PC-9 (cell line): ENCODE results near the gene MBD5.

Source experiments
- CTCF ChIP-seq: fragments of 200-600 bp; sonication (generic); conservative IDR thresholded peaks from 2 replicates; pipeline ENCODE4 v1.6.1; 2017; ENCODE audit warnings: mixed run types, antibody characterized with exemption, mild to moderate bottlenecking, moderate library complexity
- EZH2 ChIP-seq: fragments of 200-600 bp; sonication (generic); IDR thresholded peaks from 2 replicates; pipeline ENCODE4 v1.8.0; 2017; ENCODE audit warnings: antibody characterized with exemption, low read depth

DNA sequence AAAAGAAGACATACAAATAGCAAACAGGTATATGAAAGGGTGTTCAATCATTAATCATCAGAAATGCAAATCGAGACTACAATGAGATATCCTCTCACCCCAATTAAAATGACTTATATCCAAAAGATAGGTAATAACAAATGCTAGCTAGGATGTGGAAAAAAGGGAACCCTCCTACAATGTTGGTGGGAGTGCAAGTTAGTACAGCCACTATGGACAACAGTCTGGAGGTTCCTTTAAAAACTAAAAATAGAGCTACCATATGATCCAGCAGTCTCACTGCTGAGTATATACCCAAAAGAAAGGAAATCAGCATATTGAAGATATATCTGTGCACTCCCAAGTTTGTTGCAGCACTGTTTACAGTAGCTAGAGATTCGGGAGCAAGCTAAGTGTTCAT, 271.5 kb downstream of the MBD5 start:
- TF ChIP-seq CTCF, result no peak
- no peak for TF ChIP-seq EZH2
